ENCODE data around the gene CCNK.

Gene CCNK

GRCh38 chr14:99451234-99451633 lies 30.0 kb upstream of the CCNK start:
- DNase-seq (ENCODE audit: low spot score in 2 of 2) (no peak), ATAC-seq (replicated peaks; ENCODE audit: extremely low read depth, poor library complexity, severe bottlenecking) (no peak)
- H3K4me3 Mint-ChIP-seq = no peak overlapping the region
- H3K9me3 Mint-ChIP-seq = no peaks in the 10 kb centered on the region
- no peaks in the 10 kb centered on the region for H3K27me3 Mint-ChIP-seq
- H3K4me1 Mint-ChIP-seq = peaks cover 5% of the 10 kb centered on the region
- peaks cover 17% of the 10 kb centered on the region for H3K36me3 Mint-ChIP-seq (ENCODE audit: insufficient read depth)
- H3K27ac Mint-ChIP-seq (ENCODE audit: low read depth) = peak overlapping the region; percentile 72

- H3K36me3 Mint-ChIP-seq (ENCODE audit: insufficient read depth) = peaks cover 25% of the 10 kb centered on the region
- no peak overlapping the region for H3K4me3 Mint-ChIP-seq
- no peak overlapping the region for H3K27ac Mint-ChIP-seq (ENCODE audit: low read depth)
- no peak for DNase-seq (ENCODE audit: low spot score in 2 of 2)
- H3K9me3 Mint-ChIP-seq = no peaks in the 10 kb centered on the region
- H3K27me3 Mint-ChIP-seq = no peaks in the 10 kb centered on the region
- peaks cover 5% of the 10 kb centered on the region for H3K4me1 Mint-ChIP-seq
- ATAC-seq (replicated peaks; ENCODE audit: extremely low read depth, poor library complexity, severe bottlenecking) = no peak
Observed at GRCh38 chr14:99452968-99453367, 28.2 kb upstream of the CCNK start.

GRCh38 chr14:99454246-99454645 lies 27.0 kb upstream of the CCNK start:
- peaks cover 28% of the 10 kb centered on the region for H3K36me3 Mint-ChIP-seq (ENCODE audit: insufficient read depth)
- no peaks in the 10 kb centered on the region for H3K9me3 Mint-ChIP-seq
- no peak for ATAC-seq (replicated peaks; ENCODE audit: extremely low read depth, poor library complexity, severe bottlenecking)
- H3K4me1 Mint-ChIP-seq = peaks cover 5% of the 10 kb centered on the region
- no peaks in the 10 kb centered on the region for H3K27me3 Mint-ChIP-seq
- H3K27ac Mint-ChIP-seq (ENCODE audit: low read depth) = no peak overlapping the region
- no peak overlapping the region for H3K4me3 Mint-ChIP-seq
- DNase-seq (ENCODE audit: low spot score in 2 of 2) = no peak

GRCh38 chr14:99459481-99460100 lies 21.6 kb upstream of the CCNK start:
- peaks cover 26% of the 10 kb centered on the region for H3K4me1 Mint-ChIP-seq
- no peak overlapping the region for H3K27ac Mint-ChIP-seq (ENCODE audit: low read depth)
- peaks cover 35% of the 10 kb centered on the region for H3K36me3 Mint-ChIP-seq (ENCODE audit: insufficient read depth)
- no peaks in the 10 kb centered on the region for H3K27me3 Mint-ChIP-seq
- no peak overlapping the region for H3K4me3 Mint-ChIP-seq
- no peaks in the 10 kb centered on the region for H3K9me3 Mint-ChIP-seq
- ATAC-seq (replicated peaks; ENCODE audit: extremely low read depth, poor library complexity, severe bottlenecking) (no peak), DNase-seq (ENCODE audit: low spot score in 2 of 2) (no peak)

GRCh38 chr14:99460793-99461192 lies 20.4 kb upstream of the CCNK start:
- ATAC-seq (replicated peaks; ENCODE audit: extremely low read depth, poor library complexity, severe bottlenecking) (no peak), DNase-seq (ENCODE audit: low spot score in 2 of 2) (no peak)
- peak overlapping the region; percentile 17 for H3K27ac Mint-ChIP-seq (ENCODE audit: low read depth)
- peaks cover 40% of the 10 kb centered on the region for H3K36me3 Mint-ChIP-seq (ENCODE audit: insufficient read depth)
- H3K27me3 Mint-ChIP-seq = no peaks in the 10 kb centered on the region
- peaks cover 26% of the 10 kb centered on the region for H3K4me1 Mint-ChIP-seq
- H3K9me3 Mint-ChIP-seq = no peaks in the 10 kb centered on the region
- H3K4me3 Mint-ChIP-seq = no peak overlapping the region

GRCh38 chr14:99461411-99462085 lies 19.7 kb upstream of the CCNK start:
- Mint-ChIP-seq H3K4me3 (no peak overlapping the region), H3K27me3 (no peaks in the 10 kb centered on the region), H3K9me3 (no peaks in the 10 kb centered on the region), H3K27ac (ENCODE audit: low read depth) (peak overlapping the region; percentile 17), H3K4me1 (peaks cover 26% of the 10 kb centered on the region), H3K36me3 (ENCODE audit: insufficient read depth) (peaks cover 38% of the 10 kb centered on the region)
- ATAC-seq (replicated peaks; ENCODE audit: extremely low read depth, poor library complexity, severe bottlenecking) = no peak
- DNase-seq (ENCODE audit: low spot score in 2 of 2) = no peak

- Mint-ChIP-seq H3K4me3 (no peak overlapping the region), H3K27me3 (no peaks in the 10 kb centered on the region), H3K4me1 (peaks cover 27% of the 10 kb centered on the region), H3K36me3 (ENCODE audit: insufficient read depth) (peaks cover 31% of the 10 kb centered on the region), H3K9me3 (no peaks in the 10 kb centered on the region), H3K27ac (ENCODE audit: low read depth) (no peak overlapping the region)
- no peak for ATAC-seq (replicated peaks; ENCODE audit: extremely low read depth, poor library complexity, severe bottlenecking)
- no peak for DNase-seq (ENCODE audit: low spot score in 2 of 2)
Observed at GRCh38 chr14:99462210-99462609, 19.0 kb upstream of the CCNK start.

GRCh38 chr14:99463974-99464373 lies 17.2 kb upstream of the CCNK start:
- peaks cover 22% of the 10 kb centered on the region for H3K36me3 Mint-ChIP-seq (ENCODE audit: insufficient read depth)
- no peak overlapping the region for H3K27ac Mint-ChIP-seq (ENCODE audit: low read depth)
- DNase-seq (ENCODE audit: low spot score in 2 of 2) = no peak
- ATAC-seq (replicated peaks; ENCODE audit: extremely low read depth, poor library complexity, severe bottlenecking) = no peak
- no peaks in the 10 kb centered on the region for H3K27me3 Mint-ChIP-seq
- H3K9me3 Mint-ChIP-seq = no peaks in the 10 kb centered on the region
- H3K4me3 Mint-ChIP-seq = no peak overlapping the region
- peaks cover 44% of the 10 kb centered on the region for H3K4me1 Mint-ChIP-seq

GRCh38 chr14:99465288-99465687 lies 15.9 kb upstream of the CCNK start:
- no peaks in the 10 kb centered on the region for H3K9me3 Mint-ChIP-seq
- peaks cover 50% of the 10 kb centered on the region for H3K4me1 Mint-ChIP-seq
- no peaks in the 10 kb centered on the region for H3K27me3 Mint-ChIP-seq
- H3K36me3 Mint-ChIP-seq (ENCODE audit: insufficient read depth) = peaks cover 17% of the 10 kb centered on the region
- no peak overlapping the region for H3K27ac Mint-ChIP-seq (ENCODE audit: low read depth)
- no peak overlapping the region for H3K4me3 Mint-ChIP-seq
- DNase-seq (ENCODE audit: low spot score in 2 of 2) (no peak), ATAC-seq (replicated peaks; ENCODE audit: extremely low read depth, poor library complexity, severe bottlenecking) (no peak)

GRCh38 chr14:99466758-99467157 lies 14.5 kb upstream of the CCNK start:
- DNase-seq (ENCODE audit: low spot score in 2 of 2) (no peak), ATAC-seq (replicated peaks; ENCODE audit: extremely low read depth, poor library complexity, severe bottlenecking) (no peak)
- Mint-ChIP-seq H3K27me3 (no peaks in the 10 kb centered on the region), H3K9me3 (no peaks in the 10 kb centered on the region), H3K36me3 (ENCODE audit: insufficient read depth) (peaks cover 14% of the 10 kb centered on the region), H3K4me3 (no peak overlapping the region), H3K4me1 (peaks cover 48% of the 10 kb centered on the region), H3K27ac (ENCODE audit: low read depth) (no peak overlapping the region)

GRCh38 chr14:99467336-99468078 lies 13.7 kb upstream of the CCNK start:
- H3K27me3 Mint-ChIP-seq = no peaks in the 10 kb centered on the region
- no peaks in the 10 kb centered on the region for H3K9me3 Mint-ChIP-seq
- peaks cover 10% of the 10 kb centered on the region for H3K36me3 Mint-ChIP-seq (ENCODE audit: insufficient read depth)
- peaks cover 40% of the 10 kb centered on the region for H3K4me1 Mint-ChIP-seq
- ATAC-seq (replicated peaks; ENCODE audit: extremely low read depth, poor library complexity, severe bottlenecking) (no peak), DNase-seq (ENCODE audit: low spot score in 2 of 2) (no peak)
- no peak overlapping the region for H3K4me3 Mint-ChIP-seq
- H3K27ac Mint-ChIP-seq (ENCODE audit: low read depth) = peak overlapping the region; percentile 2

GRCh38 chr14:99468081-99468480 lies 13.1 kb upstream of the CCNK start:
- peaks cover 8% of the 10 kb centered on the region for H3K36me3 Mint-ChIP-seq (ENCODE audit: insufficient read depth)
- no peak for ATAC-seq (replicated peaks; ENCODE audit: extremely low read depth, poor library complexity, severe bottlenecking)
- peak overlapping the region; percentile 2 for H3K27ac Mint-ChIP-seq (ENCODE audit: low read depth)
- no peak overlapping the region for H3K4me3 Mint-ChIP-seq
- no peaks in the 10 kb centered on the region for H3K27me3 Mint-ChIP-seq
- H3K4me1 Mint-ChIP-seq = peaks cover 45% of the 10 kb centered on the region
- DNase-seq (ENCODE audit: low spot score in 2 of 2) = no peak
- H3K9me3 Mint-ChIP-seq = no peaks in the 10 kb centered on the region

All from central memory CD8-positive, alpha-beta T cell (primary cell).